Calu3 (cell line): ENCODE results near the gene C5orf24. TPM values are rescaled to one million over a fixed set of nuclear protein-coding genes. Genes with fewer than 3 reads are reported as not detected.

ENCODE experiments used
- BruUV-seq: library from RNA; stranded (reverse); fragments of 400-500 nt; replicated peaks from 2 replicates; lab custom pipeline; 2021; lab: Mats Ljungman, UMichigan
- CTCF ChIA-PET: fragments of 300-600 bp; sonication (Branson Sonifier 250); formaldehyde crosslinking; loops from one replicate; lab custom pipeline; 2022; ENCODE audit warnings: antibody characterized with exemption; lab: Charles Lee
- DNase-seq: peaks from one replicate; pipeline ENCODE4 v3.0.0; 2022
- H3K27ac Mint-ChIP-seq: one replicate; pipeline ENCODE4 v1.8.0; 2022; ENCODE audit warnings: mixed read lengths; ENCODE audit not compliant: unreplicated experiment
- H3K27me3 Mint-ChIP-seq: one replicate; pipeline ENCODE4 v1.8.0; 2022; ENCODE audit warnings: mixed read lengths; ENCODE audit not compliant: unreplicated experiment
- H3K36me3 Mint-ChIP-seq: one replicate; pipeline ENCODE4 v1.8.0; 2022; ENCODE audit warnings: mild to moderate bottlenecking, moderate library complexity, mixed read lengths; ENCODE audit not compliant: insufficient read depth, unreplicated experiment
- H3K4me1 Mint-ChIP-seq: one replicate; pipeline ENCODE4 v1.8.0; 2022; ENCODE audit warnings: mild to moderate bottlenecking, low read depth, mixed read lengths; ENCODE audit not compliant: unreplicated experiment
- H3K4me3 Mint-ChIP-seq: one replicate; pipeline ENCODE4 v1.8.0; 2022; ENCODE audit warnings: mild to moderate bottlenecking, low read depth, moderate library complexity, mixed read lengths; ENCODE audit not compliant: unreplicated experiment
- H3K9me3 Mint-ChIP-seq: one replicate; pipeline ENCODE4 v1.8.0; 2022; ENCODE audit warnings: low read depth, mixed read lengths; ENCODE audit not compliant: unreplicated experiment
- CTCF ChIP-seq: fragments of 200-600 bp; IDR thresholded peaks from one replicate; pipeline ENCODE4 v1.8.0; 2022; ENCODE audit warnings: antibody characterized with exemption; ENCODE audit not compliant: unreplicated experiment
- intact Hi-C: fragments of 100-400 bp; cut with micrococcal nuclease; formaldehyde crosslinking; loops from one replicate; pipeline ENCODE4 v1.10.0; 2022; ENCODE audit not compliant: unreplicated experiment
- total RNA-seq: library from RNA; stranded (reverse); gene quantifications from 2 replicates; pipeline ENCODE4 v1.2.3, GENCODE V29; 2022

Gene C5orf24
- total RNA-seq, 1 experiment from 2014 or later = 63.4 TPM

- no TSS peak for BruUV-seq
- Mint-ChIP-seq H3K4me1 (no peaks in the 10 kb centered on the region), H3K36me3 (peaks cover 48% of the 10 kb centered on the region), H3K27ac (no peak overlapping the region), H3K4me3 (no peak overlapping the region), H3K9me3 (no peaks in the 10 kb centered on the region), H3K27me3 (no peaks in the 10 kb centered on the region)
- no peak for TF ChIP-seq CTCF
- CTCF ChIA-PET = interaction anchor here (0.7 kb wide), 1 partner anchor 184 kb away, joined by 8 read pairs; no protein-coding TSS in a partner anchor
- no peak for DNase-seq
- intact Hi-C loops = no loop called here
Observed at GRCh38 chr5:134821841-134822240, 23.9 kb upstream of the C5orf24 start.

- H3K4me3 Mint-ChIP-seq = no peak overlapping the region
- H3K36me3 Mint-ChIP-seq = peaks cover 42% of the 10 kb centered on the region
- CTCF ChIA-PET = no interaction called here
- no TSS peak for BruUV-seq
- no peak overlapping the region for H3K27ac Mint-ChIP-seq
- intact Hi-C loops = no loop called here
- no peaks in the 10 kb centered on the region for H3K9me3 Mint-ChIP-seq
- TF ChIP-seq CTCF = no peak
- H3K4me1 Mint-ChIP-seq = no peaks in the 10 kb centered on the region
- no peaks in the 10 kb centered on the region for H3K27me3 Mint-ChIP-seq
- no peak for DNase-seq
Observed at GRCh38 chr5:134824681-134825080, 21.1 kb upstream of the C5orf24 start.

- no peak for TF ChIP-seq CTCF
- Mint-ChIP-seq H3K9me3 (no peaks in the 10 kb centered on the region), H3K27me3 (no peaks in the 10 kb centered on the region), H3K4me1 (no peaks in the 10 kb centered on the region), H3K27ac (no peak overlapping the region), H3K36me3 (peaks cover 36% of the 10 kb centered on the region), H3K4me3 (no peak overlapping the region)
- no TSS peak for BruUV-seq
- CTCF ChIA-PET = no interaction called here
- DNase-seq = no peak
- intact Hi-C loops = no loop called here
Observed at GRCh38 chr5:134825212-134825611, 20.6 kb upstream of the C5orf24 start.

GRCh38 chr5:134833340-134834032 is 12.3 kb upstream of the C5orf24 start:
- no peaks in the 10 kb centered on the region for H3K27me3 Mint-ChIP-seq
- TF ChIP-seq CTCF = no peak
- no TSS peak for BruUV-seq
- CTCF ChIA-PET = interaction anchor here (1.1 kb wide), 1 partner anchor 9 kb away, joined by 3 read pairs; no protein-coding TSS in a partner anchor
- no peaks in the 10 kb centered on the region for H3K4me1 Mint-ChIP-seq
- intact Hi-C loops = no loop called here
- no peak overlapping the region for H3K27ac Mint-ChIP-seq
- H3K4me3 Mint-ChIP-seq = no peak overlapping the region
- DNase-seq = no peak
- peaks cover 36% of the 10 kb centered on the region for H3K36me3 Mint-ChIP-seq
- H3K9me3 Mint-ChIP-seq = no peaks in the 10 kb centered on the region
